HepG2 (cell line): ENCODE measurements around the gene ATG2B. TPM values are rescaled to one million over a fixed set of nuclear protein-coding genes. Genes with fewer than 3 reads are reported as not detected.

ENCODE experiments used
- ATAC-seq: fragments of 200-7000 bp; cut with Tn5 transposase; 3 replicates; pipeline ENCODE4 v1.9.1; 2020; ENCODE audit warnings: mild to moderate bottlenecking, moderate library complexity
- BruUV-seq: library from RNA; stranded (reverse); fragments of 400-500 nt; replicated peaks from 2 replicates; lab custom pipeline; 2021; lab: Mats Ljungman, UMichigan
- CTCF ChIA-PET: fragments of 300-600 bp; formaldehyde crosslinking; extraction: SDS; loops from one replicate; lab custom pipeline; 2021; ENCODE audit warnings: low total read pairs, inconsistent platforms, low intra/inter-chr PET ratio; lab: Yijun Ruan, JAX
- POLR2A ChIA-PET: fragments of 350-600 bp; sonication (Branson Sonifier 250); formaldehyde crosslinking; loops from one replicate; lab custom pipeline; 2020; ENCODE audit warnings: antibody characterized with exemption, inconsistent platforms; lab: Yijun Ruan, JAX
- DNase-seq: peaks from one replicate; pipeline ENCODE4 v3.0.0-alpha.2; 2015; ENCODE audit warnings: low spot score
- FAIRE-seq: peaks from 3 replicates; lab custom pipeline; 2011; peaks lifted over from hg19 to GRCh38; lab: Jason Lieb, UNC
- H2AFZ ChIP-seq: one replicate; pipeline ENCODE4 v1.6.1; 2011; ENCODE audit warnings: low read length, inconsistent platforms
- H3K27ac ChIP-seq: fragments of 300-600 bp; 3 replicates; pipeline ENCODE4 v1.8.0; 2011; ENCODE audit warnings: mixed run types, mild to moderate bottlenecking, mixed read lengths, low read length, inconsistent platforms; ENCODE audit not compliant: insufficient read depth; ENCODE audit errors: extremely low read length
- H3K27me3 ChIP-seq, 2 experiments: fragments of 200-600 bp in 1 of 2; 2 replicates in 1 of 2; 3 replicates in 1 of 2; pipeline versions ENCODE4 v1.6.0 to v1.8.0; 2011; ENCODE audit warnings: low read length in 2 of 2, mild to moderate bottlenecking in 2 of 2, moderate library complexity in 2 of 2, inconsistent platforms in 1 of 2; ENCODE audit not compliant: insufficient read depth in 2 of 2, control insufficient read depth in 1 of 2
- H3K36me3 ChIP-seq, 2 experiments: fragments of 200-600 bp in 1 of 2; replicated peaks in 1 of 2; 2 replicates in 1 of 2; 3 replicates in 1 of 2; pipeline versions ENCODE4 v1.5.1 to v1.8.0; 2011; ENCODE audit warnings: low read length in 2 of 2, inconsistent platforms in 1 of 2; ENCODE audit not compliant: insufficient read depth in 2 of 2, control insufficient read depth in 1 of 2
- H3K4me1 ChIP-seq: 2 replicates; pipeline ENCODE4 v1.5.1; 2012; ENCODE audit warnings: low read length, inconsistent platforms; ENCODE audit not compliant: insufficient read depth
- H3K4me2 ChIP-seq: 2 replicates; pipeline ENCODE4 v1.6.0; 2011; ENCODE audit warnings: low read depth, low read length, inconsistent platforms
- H3K4me3 ChIP-seq, 3 experiments: fragments of 200-600 bp in 1 of 3; sonication (generic), shearing (Covaris generic) in 1 of 3; replicated peaks in 1 of 3; 2 replicates each; pipeline ENCODE4 v1.5.1; 2011 to 2016; ENCODE audit warnings: low read length in 3 of 3, inconsistent platforms in 2 of 3, low read depth in 2 of 3, mild to moderate bottlenecking in 2 of 3, control low read depth in 1 of 3, mixed read lengths in 1 of 3; ENCODE audit not compliant: insufficient read depth in 1 of 3
- H3K79me2 ChIP-seq: one replicate; pipeline ENCODE4 v1.6.1; 2011; ENCODE audit warnings: low read length, inconsistent platforms; ENCODE audit not compliant: insufficient read depth
- H3K9ac ChIP-seq: 2 replicates; pipeline ENCODE4 v1.6.0; 2011; ENCODE audit warnings: mild to moderate bottlenecking, low read depth, low read length, inconsistent platforms; ENCODE audit not compliant: insufficient read depth
- H3K9me3 ChIP-seq: 2 replicates; pipeline ENCODE4 v1.5.1; 2012; ENCODE audit warnings: mild to moderate bottlenecking, low read length
- H4K20me1 ChIP-seq: 2 replicates; pipeline ENCODE4 v1.6.0; 2011; ENCODE audit warnings: inconsistent platforms, mild to moderate bottlenecking, low read length, moderate library complexity; ENCODE audit not compliant: insufficient read depth
- ARID4A ChIP-seq: sonication (generic); formaldehyde crosslinking; IDR thresholded peaks from 2 replicates; pipeline ENCODE4 v1.5.0; 2020; ENCODE audit warnings: mild to moderate bottlenecking, missing genetic modification reagents, borderline replicate concordance
- CBX1 ChIP-seq: IDR thresholded peaks from one replicate; pipeline ENCODE4 v1.6.1; 2016; ENCODE audit warnings: antibody characterized with exemption, low read depth
- E2F5 ChIP-seq: sonication (generic); formaldehyde crosslinking; conservative IDR thresholded peaks from 2 replicates; pipeline ENCODE4 v1.4.0; 2020; ENCODE audit warnings: missing genetic modification reagents
- FOXK1 ChIP-seq: sonication (generic); formaldehyde crosslinking; IDR thresholded peaks from 2 replicates; pipeline ENCODE4 v1.4.0; 2020; ENCODE audit warnings: low read depth, missing genetic modification reagents, borderline replicate concordance
- KLF16 ChIP-seq, 2 experiments: sonication (generic) in 1 of 2; formaldehyde crosslinking in 1 of 2; IDR thresholded peaks; 2 replicates each; pipeline versions ENCODE4 v1.6.1 to v1.8.0; 2016 to 2023; ENCODE audit warnings: missing genetic modification reagents in 2 of 2, missing compliant biosample characterization in 1 of 2
- NR2F2 ChIP-seq: IDR thresholded peaks from 2 replicates; pipeline ENCODE4 v1.6.1; 2012; ENCODE audit warnings: low read depth, inconsistent platforms, borderline replicate concordance
- RFX5 ChIP-seq: IDR thresholded peaks from 2 replicates; pipeline ENCODE4 v1.6.1; 2011; ENCODE audit warnings: low read depth, low read length, improper control_type of control experiment
- SMARCE1 ChIP-seq: fragments of 450-650 bp; IDR thresholded peaks from 2 replicates; pipeline ENCODE4 v1.6.1; 2017; ENCODE audit warnings: borderline replicate concordance
- SRY ChIP-seq: sonication (generic); formaldehyde crosslinking; IDR thresholded peaks from 2 replicates; pipeline ENCODE4 v1.8.0; 2022; ENCODE audit warnings: mild to moderate bottlenecking, missing genetic modification reagents
- ZBTB10 ChIP-seq: sonication (generic); formaldehyde crosslinking; IDR thresholded peaks from 2 replicates; pipeline ENCODE4 v1.4.0; 2020; ENCODE audit warnings: missing genetic modification reagents, borderline replicate concordance
- ZBTB38 ChIP-seq: sonication (generic); formaldehyde crosslinking; IDR thresholded peaks from 2 replicates; pipeline ENCODE4 v1.5.1; 2020; ENCODE audit warnings: mild to moderate bottlenecking, missing genetic modification reagents
- ZNF121 ChIP-seq: sonication (generic); formaldehyde crosslinking; IDR thresholded peaks from 2 replicates; pipeline ENCODE4 v1.5.0; 2020; ENCODE audit warnings: mild to moderate bottlenecking, missing genetic modification reagents
- ZNF205 ChIP-seq: IDR thresholded peaks from 2 replicates; pipeline ENCODE4 v1.6.1; 2018; ENCODE audit warnings: missing biosample characterization, missing genetic modification reagents
- ZNF251 ChIP-seq: sonication (generic); formaldehyde crosslinking; IDR thresholded peaks from 2 replicates; pipeline ENCODE4 v1.9.0; 2021; ENCODE audit warnings: mild to moderate bottlenecking, missing genetic modification reagents
- WGBS: methylation state at CpG from one replicate; pipeline ENCODE4 v1.1.6; 2017; ENCODE audit warnings: low lambda C conversion rate; 5-methylcytosine and 5-hydroxymethylcytosine counted together
- in situ Hi-C: cut with HindIII; loops from 2 replicates; pipeline ENCODE4 v1.10.0; 2017; ENCODE audit warnings: low pct_unique_long_range_greater_than_20kb; ENCODE audit not compliant: extremely low pct_ligation_motif_present
- intact Hi-C: fragments of 100-400 bp; cut with micrococcal nuclease; formaldehyde crosslinking; loops from one replicate; pipeline ENCODE4 v1.10.0; 2022; ENCODE audit not compliant: unreplicated experiment
- polyA plus RNA-seq, 8 experiments: library from polyadenylated mRNA; depleted of rRNA in 3 of 8; stranded (reverse) in 7 of 8; unstranded in 1 of 8; fragments of >200 nt; fragmentation: Illumina TruSeq in 4 of 8; extraction: Trizol in 4 of 8; gene quantifications; 2 replicates each; pipeline versions ENCODE4 v1.2.1 to v1.2.3, GENCODE V29; 2011 to 2016; ENCODE audit warnings: low read depth in 4 of 8, missing spikeins in 1 of 8, mixed read lengths in 1 of 8; ENCODE audit not compliant: insufficient read depth in 1 of 8
- total RNA-seq, 5 experiments: library from RNA; depleted of rRNA; stranded (reverse); fragments of >200 nt; fragmentation: Illumina TruSeq; extraction: Trizol; gene quantifications; 2 replicates each; pipeline ENCODE4 v1.2.3, GENCODE V29; 2016; ENCODE audit warnings: low read depth in 1 of 5

ATG2B gene
- total and polyA plus RNA-seq, 2 of the 13 experiments (the other 11 are each of a cell fraction or from before 2014, with no cell fraction given), result 7.4 to 7.5 TPM

- ATAC-seq (no peak), FAIRE-seq (no peak), DNase-seq (no peak)
- in situ Hi-C loops, result no loop called here
- no peaks in the 10 kb centered on the region for H3K79me2 ChIP-seq
- no peaks in the 10 kb centered on the region for H3K36me3 ChIP-seq
- H3K27me3 ChIP-seq, result no peaks in the 10 kb centered on the region; a peak in 1 of 5 replicates
- no peak overlapping the region for H3K4me3 ChIP-seq
- no peak overlapping the region for H3K27ac ChIP-seq
- no peak overlapping the region for H3K4me2 ChIP-seq
- H4K20me1 ChIP-seq, result no peaks in the 10 kb centered on the region
- H2AFZ ChIP-seq, result no peak overlapping the region
- TF ChIP-seq ZNF121 (CRISPR knock-in tag), result no peak
- no peak for TF ChIP-seq SRY
- TF ChIP-seq ZBTB10 (CRISPR knock-in tag), result no peak
- no peak for TF ChIP-seq ZBTB38 (CRISPR knock-in tag)
- no peak for TF ChIP-seq ZNF205 (CRISPR knock-in tag)
- TF ChIP-seq CBX1, result no peak
- no peak for TF ChIP-seq E2F5 (CRISPR knock-in tag)
- no peak for TF ChIP-seq NR2F2
- no peak for TF ChIP-seq ZNF251 (CRISPR knock-in tag)
- TF ChIP-seq RFX5, result no peak
- TF ChIP-seq FOXK1 (CRISPR knock-in tag), result no peak
- TF ChIP-seq SMARCE1, result no peak
- TF ChIP-seq KLF16 (CRISPR knock-in tag; IDR thresholded peaks at IDR 0.05), result no peak
- TF ChIP-seq ARID4A (CRISPR knock-in tag), result no peak
- ChIA-PET CTCF (no interaction called here), POLR2A (no interaction called here)
- BruUV-seq, result no TSS peak
- H3K4me1 ChIP-seq, result peaks cover 23% of the 10 kb centered on the region
- intact Hi-C loops, result no loop called here
- 7% methylated on average over 1 of the region's 1 CpG for WGBS
- H3K9me3 ChIP-seq, result no peaks in the 10 kb centered on the region
- H3K9ac ChIP-seq, result no peak overlapping the region
These were observed 42.5 kb upstream of the ATG2B start for GRCh38 chr14:96405677-96406076.
